HepG2 (cell line): ENCODE data around the gene ASPRV1. TPM values are rescaled to one million over a fixed set of nuclear protein-coding genes. Genes with fewer than 3 reads are reported as not detected.

Experiments used
- FOXA1 ChIP-seq, 2 experiments: fragments of 450-650 bp in 1 of 2; sonication (generic) in 1 of 2; formaldehyde crosslinking in 1 of 2; IDR thresholded peaks; 2 replicates each; pipeline versions ENCODE4 v1.4.0 to v1.6.1; 2016 to 2020; ENCODE audit warnings: missing genetic modification reagents in 1 of 2
- FOXK2 ChIP-seq: fragments of 450-650 bp; IDR thresholded peaks from 2 replicates; pipeline ENCODE4 v1.6.1; 2016
- ZNF383 ChIP-seq: sonication (generic); formaldehyde crosslinking; IDR thresholded peaks from 2 replicates; pipeline ENCODE4 v1.4.0; 2020; ENCODE audit warnings: missing genetic modification reagents, mild to moderate bottlenecking, borderline replicate concordance
- ZNF775 ChIP-seq: sonication (generic); formaldehyde crosslinking; IDR thresholded peaks from 2 replicates; pipeline ENCODE4 v1.4.0; 2020; ENCODE audit warnings: missing genetic modification reagents, mild to moderate bottlenecking, moderate library complexity, borderline replicate concordance
- ZNF776 ChIP-seq: sonication (generic); formaldehyde crosslinking; IDR thresholded peaks from 2 replicates; pipeline ENCODE4 v1.4.0; 2020; ENCODE audit warnings: mild to moderate bottlenecking, missing genetic modification reagents
- ZNF850 ChIP-seq: sonication (generic); formaldehyde crosslinking; conservative IDR thresholded peaks from 2 replicates; pipeline ENCODE4 v1.9.0; 2021; ENCODE audit warnings: mild to moderate bottlenecking, missing genetic modification reagents
- polyA plus RNA-seq, 8 experiments: library from polyadenylated mRNA; depleted of rRNA in 3 of 8; stranded (reverse) in 7 of 8; unstranded in 1 of 8; fragments of >200 nt; fragmentation: Illumina TruSeq in 4 of 8; extraction: Trizol in 4 of 8; gene quantifications; 2 replicates each; pipeline versions ENCODE4 v1.2.1 to v1.2.3, GENCODE V29; 2011 to 2016; ENCODE audit warnings: low read depth in 4 of 8, missing spikeins in 1 of 8, mixed read lengths in 1 of 8; ENCODE audit not compliant: insufficient read depth in 1 of 8
- total RNA-seq, 5 experiments: library from RNA; depleted of rRNA; stranded (reverse); fragments of >200 nt; fragmentation: Illumina TruSeq; extraction: Trizol; gene quantifications; 2 replicates each; pipeline ENCODE4 v1.2.3, GENCODE V29; 2016; ENCODE audit warnings: low read depth in 1 of 5
- TF ChIP-seq, protein P1 (sequence below): sonication (generic); formaldehyde crosslinking; IDR thresholded peaks from one replicate; pipeline ENCODE4 v1.5.1; 2020; ENCODE audit warnings: mild to moderate bottlenecking, missing genetic modification reagents; ENCODE audit errors: not compliant biosample characterization
- TF ChIP-seq, protein P2 (sequence below): sonication (generic); formaldehyde crosslinking; IDR thresholded peaks from 2 replicates; pipeline ENCODE4 v1.5.0; 2020; ENCODE audit warnings: mild to moderate bottlenecking, missing genetic modification reagents
- TF ChIP-seq, protein P3 (sequence below): sonication (generic); formaldehyde crosslinking; IDR thresholded peaks from 2 replicates; pipeline ENCODE4 v1.4.0; 2020; ENCODE audit warnings: mild to moderate bottlenecking, missing genetic modification reagents
- TF ChIP-seq, protein P4 (sequence below): sonication (generic); formaldehyde crosslinking; IDR thresholded peaks from 2 replicates; pipeline ENCODE4 v1.5.0; 2020; ENCODE audit warnings: mild to moderate bottlenecking, missing genetic modification reagents

ASPRV1 gene
- total and polyA plus RNA-seq, 2 of the 13 experiments (the other 11 are each of a cell fraction or from before 2014, with no cell fraction given), result 0.40 to 0.48 TPM

DNA sequence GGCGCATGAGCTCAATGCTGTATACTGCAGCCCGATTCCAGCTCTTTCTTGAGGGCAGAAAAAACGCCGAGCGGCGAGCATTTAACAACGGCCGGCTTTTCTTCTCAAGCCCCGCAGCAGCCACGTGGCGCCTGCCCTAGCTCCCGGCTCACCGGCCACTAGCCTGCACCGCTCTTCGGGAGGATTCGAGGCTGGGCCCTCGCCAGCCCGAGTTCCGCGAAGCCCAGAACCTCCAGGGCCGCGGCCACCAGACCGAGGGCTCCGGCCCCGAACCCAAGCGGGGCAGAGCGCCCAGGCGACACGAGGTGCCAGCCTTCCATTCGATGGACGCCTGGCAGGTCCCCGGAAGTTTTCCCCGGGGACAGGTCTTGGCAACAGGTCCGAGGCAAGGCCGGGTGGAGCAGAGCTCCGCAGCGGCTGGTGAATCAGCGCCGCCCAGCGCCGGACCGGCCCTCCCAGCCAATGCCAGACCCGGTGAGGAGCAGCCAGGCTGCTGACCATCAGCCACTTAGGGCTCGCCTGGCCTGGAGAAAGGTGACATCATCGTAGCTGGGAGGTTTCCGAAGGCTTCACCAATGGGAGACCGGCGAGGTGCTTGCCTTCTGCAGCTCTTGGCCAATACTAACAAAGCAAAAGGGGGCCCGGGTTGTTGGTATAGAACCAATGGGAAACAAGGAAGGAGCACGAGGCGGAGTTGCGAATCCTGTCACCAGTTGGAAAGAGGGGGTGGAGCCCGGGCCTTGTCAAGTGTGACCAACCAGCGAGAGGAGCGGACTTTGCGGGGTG is 47.1 kb downstream of the ASPRV1 start (continued):
- TF ChIP-seq, protein P1, sequence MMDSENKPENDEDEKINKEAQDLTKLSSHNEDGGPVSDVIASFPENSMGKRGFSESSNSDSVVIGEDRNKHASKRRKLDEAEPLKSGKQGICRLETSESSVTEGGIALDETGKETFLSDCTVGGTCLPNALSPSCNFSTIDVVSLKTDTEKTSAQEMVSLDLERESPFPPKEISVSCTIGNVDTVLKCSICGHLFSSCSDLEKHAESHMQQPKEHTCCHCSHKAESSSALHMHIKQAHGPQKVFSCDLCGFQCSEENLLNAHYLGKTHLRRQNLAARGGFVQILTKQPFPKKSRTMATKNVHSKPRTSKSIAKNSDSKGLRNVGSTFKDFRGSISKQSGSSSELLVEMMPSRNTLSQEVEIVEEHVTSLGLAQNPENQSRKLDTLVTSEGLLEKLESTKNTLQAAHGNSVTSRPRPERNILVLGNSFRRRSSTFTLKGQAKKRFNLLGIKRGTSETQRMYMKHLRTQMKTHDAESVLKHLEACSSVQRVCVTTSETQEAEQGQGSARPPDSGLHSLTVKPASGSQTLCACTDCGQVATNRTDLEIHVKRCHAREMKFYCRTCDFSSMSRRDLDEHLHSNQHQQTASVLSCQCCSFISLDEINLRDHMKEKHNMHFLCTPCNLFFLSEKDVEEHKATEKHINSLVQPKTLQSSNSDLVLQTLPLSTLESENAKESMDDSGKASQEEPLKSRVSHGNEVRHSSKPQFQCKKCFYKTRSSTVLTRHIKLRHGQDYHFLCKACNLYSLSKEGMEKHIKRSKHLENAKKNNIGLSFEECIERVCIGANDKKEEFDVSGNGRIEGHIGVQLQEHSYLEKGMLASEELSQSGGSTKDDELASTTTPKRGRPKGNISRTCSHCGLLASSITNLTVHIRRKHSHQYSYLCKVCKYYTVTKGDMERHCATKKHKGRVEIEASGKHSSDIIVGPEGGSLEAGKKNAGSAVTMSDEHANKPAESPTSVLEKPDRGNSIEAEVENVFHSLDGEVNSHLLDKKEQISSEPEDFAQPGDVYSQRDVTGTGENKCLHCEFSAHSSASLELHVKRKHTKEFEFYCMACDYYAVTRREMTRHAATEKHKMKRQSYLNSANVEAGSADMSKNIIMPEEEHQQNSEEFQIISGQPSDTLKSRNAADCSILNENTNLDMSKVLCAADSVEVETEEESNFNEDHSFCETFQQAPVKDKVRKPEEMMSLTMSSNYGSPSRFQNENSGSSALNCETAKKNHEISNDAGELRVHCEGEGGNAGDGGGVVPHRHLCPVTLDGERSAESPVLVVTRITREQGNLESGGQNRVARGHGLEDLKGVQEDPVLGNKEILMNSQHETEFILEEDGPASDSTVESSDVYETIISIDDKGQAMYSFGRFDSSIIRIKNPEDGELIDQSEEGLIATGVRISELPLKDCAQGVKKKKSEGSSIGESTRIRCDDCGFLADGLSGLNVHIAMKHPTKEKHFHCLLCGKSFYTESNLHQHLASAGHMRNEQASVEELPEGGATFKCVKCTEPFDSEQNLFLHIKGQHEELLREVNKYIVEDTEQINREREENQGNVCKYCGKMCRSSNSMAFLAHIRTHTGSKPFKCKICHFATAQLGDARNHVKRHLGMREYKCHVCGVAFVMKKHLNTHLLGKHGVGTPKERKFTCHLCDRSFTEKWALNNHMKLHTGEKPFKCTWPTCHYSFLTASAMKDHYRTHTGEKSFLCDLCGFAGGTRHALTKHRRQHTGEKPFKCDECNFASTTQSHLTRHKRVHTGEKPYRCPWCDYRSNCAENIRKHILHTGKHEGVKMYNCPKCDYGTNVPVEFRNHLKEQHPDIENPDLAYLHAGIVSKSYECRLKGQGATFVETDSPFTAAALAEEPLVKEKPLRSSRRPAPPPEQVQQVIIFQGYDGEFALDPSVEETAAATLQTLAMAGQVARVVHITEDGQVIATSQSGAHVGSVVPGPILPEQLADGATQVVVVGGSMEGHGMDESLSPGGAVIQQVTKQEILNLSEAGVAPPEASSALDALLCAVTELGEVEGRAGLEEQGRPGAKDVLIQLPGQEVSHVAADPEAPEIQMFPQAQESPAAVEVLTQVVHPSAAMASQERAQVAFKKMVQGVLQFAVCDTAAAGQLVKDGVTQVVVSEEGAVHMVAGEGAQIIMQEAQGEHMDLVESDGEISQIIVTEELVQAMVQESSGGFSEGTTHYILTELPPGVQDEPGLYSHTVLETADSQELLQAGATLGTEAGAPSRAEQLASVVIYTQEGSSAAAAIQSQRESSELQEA (CRISPR knock-in tag), result peak; percentile 86
- TF ChIP-seq, protein P2, sequence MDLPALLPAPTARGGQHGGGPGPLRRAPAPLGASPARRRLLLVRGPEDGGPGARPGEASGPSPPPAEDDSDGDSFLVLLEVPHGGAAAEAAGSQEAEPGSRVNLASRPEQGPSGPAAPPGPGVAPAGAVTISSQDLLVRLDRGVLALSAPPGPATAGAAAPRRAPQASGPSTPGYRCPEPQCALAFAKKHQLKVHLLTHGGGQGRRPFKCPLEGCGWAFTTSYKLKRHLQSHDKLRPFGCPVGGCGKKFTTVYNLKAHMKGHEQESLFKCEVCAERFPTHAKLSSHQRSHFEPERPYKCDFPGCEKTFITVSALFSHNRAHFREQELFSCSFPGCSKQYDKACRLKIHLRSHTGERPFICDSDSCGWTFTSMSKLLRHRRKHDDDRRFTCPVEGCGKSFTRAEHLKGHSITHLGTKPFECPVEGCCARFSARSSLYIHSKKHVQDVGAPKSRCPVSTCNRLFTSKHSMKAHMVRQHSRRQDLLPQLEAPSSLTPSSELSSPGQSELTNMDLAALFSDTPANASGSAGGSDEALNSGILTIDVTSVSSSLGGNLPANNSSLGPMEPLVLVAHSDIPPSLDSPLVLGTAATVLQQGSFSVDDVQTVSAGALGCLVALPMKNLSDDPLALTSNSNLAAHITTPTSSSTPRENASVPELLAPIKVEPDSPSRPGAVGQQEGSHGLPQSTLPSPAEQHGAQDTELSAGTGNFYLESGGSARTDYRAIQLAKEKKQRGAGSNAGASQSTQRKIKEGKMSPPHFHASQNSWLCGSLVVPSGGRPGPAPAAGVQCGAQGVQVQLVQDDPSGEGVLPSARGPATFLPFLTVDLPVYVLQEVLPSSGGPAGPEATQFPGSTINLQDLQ (CRISPR knock-in tag), result no peak
- TF ChIP-seq FOXA1 (IDR thresholded peaks at IDR 0.05) (no peak), FOXA1 (CRISPR knock-in tag; IDR thresholded peaks at IDR 0.05) (no peak), ZNF850 (CRISPR knock-in tag) (no peak; the same call in 1 of the 2 replicates), ZNF383 (CRISPR knock-in tag) (peak; percentile 87; the same call in 1 of the 2 replicates), ZNF775 (CRISPR knock-in tag) (peak; percentile 87; the same call in 1 of the 2 replicates), FOXK2 (peak; percentile 95), ZNF776 (CRISPR knock-in tag) (no peak; the same call in 1 of the 2 replicates)
- TF ChIP-seq, protein P3, sequence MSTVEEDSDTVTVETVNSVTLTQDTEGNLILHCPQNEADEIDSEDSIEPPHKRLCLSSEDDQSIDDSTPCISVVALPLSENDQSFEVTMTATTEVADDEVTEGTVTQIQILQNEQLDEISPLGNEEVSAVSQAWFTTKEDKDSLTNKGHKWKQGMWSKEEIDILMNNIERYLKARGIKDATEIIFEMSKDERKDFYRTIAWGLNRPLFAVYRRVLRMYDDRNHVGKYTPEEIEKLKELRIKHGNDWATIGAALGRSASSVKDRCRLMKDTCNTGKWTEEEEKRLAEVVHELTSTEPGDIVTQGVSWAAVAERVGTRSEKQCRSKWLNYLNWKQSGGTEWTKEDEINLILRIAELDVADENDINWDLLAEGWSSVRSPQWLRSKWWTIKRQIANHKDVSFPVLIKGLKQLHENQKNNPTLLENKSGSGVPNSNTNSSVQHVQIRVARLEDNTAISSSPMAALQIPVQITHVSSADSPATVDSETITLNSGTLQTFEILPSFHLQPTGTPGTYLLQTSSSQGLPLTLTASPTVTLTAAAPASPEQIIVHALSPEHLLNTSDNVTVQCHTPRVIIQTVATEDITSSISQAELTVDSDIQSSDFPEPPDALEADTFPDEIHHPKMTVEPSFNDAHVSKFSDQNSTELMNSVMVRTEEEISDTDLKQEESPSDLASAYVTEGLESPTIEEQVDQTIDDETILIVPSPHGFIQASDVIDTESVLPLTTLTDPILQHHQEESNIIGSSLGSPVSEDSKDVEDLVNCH (CRISPR knock-in tag), result peak; percentile 91; the same call in 1 of the 2 replicates
- TF ChIP-seq, protein P4, sequence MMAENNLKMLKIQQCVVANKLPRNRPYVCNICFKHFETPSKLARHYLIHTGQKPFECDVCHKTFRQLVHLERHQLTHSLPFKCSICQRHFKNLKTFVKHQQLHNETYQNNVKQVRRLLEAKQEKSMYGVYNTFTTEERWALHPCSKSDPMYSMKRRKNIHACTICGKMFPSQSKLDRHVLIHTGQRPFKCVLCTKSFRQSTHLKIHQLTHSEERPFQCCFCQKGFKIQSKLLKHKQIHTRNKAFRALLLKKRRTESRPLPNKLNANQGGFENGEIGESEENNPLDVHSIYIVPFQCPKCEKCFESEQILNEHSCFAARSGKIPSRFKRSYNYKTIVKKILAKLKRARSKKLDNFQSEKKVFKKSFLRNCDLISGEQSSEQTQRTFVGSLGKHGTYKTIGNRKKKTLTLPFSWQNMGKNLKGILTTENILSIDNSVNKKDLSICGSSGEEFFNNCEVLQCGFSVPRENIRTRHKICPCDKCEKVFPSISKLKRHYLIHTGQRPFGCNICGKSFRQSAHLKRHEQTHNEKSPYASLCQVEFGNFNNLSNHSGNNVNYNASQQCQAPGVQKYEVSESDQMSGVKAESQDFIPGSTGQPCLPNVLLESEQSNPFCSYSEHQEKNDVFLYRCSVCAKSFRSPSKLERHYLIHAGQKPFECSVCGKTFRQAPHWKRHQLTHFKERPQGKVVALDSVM, result peak; percentile 78
